ENCODE results near the gene RAD51B. TPM values are rescaled to one million over a fixed set of nuclear protein-coding genes. Genes with fewer than 3 reads are reported as not detected.

RAD51B gene
- total and polyA plus RNA-seq, 4 donors = 2.8 to 39.6 (median 13.3) TPM; not detected in 1

GRCh38 chr14:68711561-68712309, 892.2 kb downstream of the RAD51B start:
- WGBS, 2 donors = 91 to 94% methylated on average over 9 of the region's 9 CpGs
- no peaks in the 10 kb centered on the region for H3K27me3 ChIP-seq (ENCODE audit: control insufficient read depth in 1 of 2, insufficient read depth in 2 of 2, low read length in 1 of 2)
- intact Hi-C loops (cut with DNase I) = no loop called here
- H3K4me3 ChIP-seq (ENCODE audit: low read length in 2 of 2) = no peak overlapping the region
- H3K9me3 ChIP-seq (ENCODE audit: control insufficient read depth, low read length) = no peaks in the 10 kb centered on the region
- ATAC-seq (ENCODE audit: low FRiP score) (no peak), DNase-seq (no peak)
- H3K27ac ChIP-seq (ENCODE audit: low read depth in 1 of 2, low read length in 2 of 2) = no peak overlapping the region
- H3K36me3 ChIP-seq (ENCODE audit: control insufficient read depth in 1 of 2, insufficient read depth in 2 of 2, low read length in 1 of 2) = no peaks in the 10 kb centered on the region
- H3K4me1 ChIP-seq (ENCODE audit: control insufficient read depth in 1 of 2, insufficient read depth in 2 of 2, low read length in 2 of 2) = no peaks in the 10 kb centered on the region

- DNase-seq = no peak
- Histone ChIP-seq H3K27me3 (ENCODE audit: control insufficient read depth in 1 of 2, insufficient read depth in 2 of 2, low read length in 1 of 2) (no peaks in the 10 kb centered on the region), H3K36me3 (ENCODE audit: control insufficient read depth in 1 of 2, insufficient read depth in 2 of 2, low read length in 1 of 2) (no peaks in the 10 kb centered on the region), H3K9me3 (ENCODE audit: control insufficient read depth, low read length) (no peaks in the 10 kb centered on the region), H3K4me1 (ENCODE audit: control insufficient read depth in 1 of 2, insufficient read depth in 2 of 2, low read length in 2 of 2) (no peaks in the 10 kb centered on the region), H3K27ac (ENCODE audit: low read depth in 1 of 2, low read length in 2 of 2) (no peak overlapping the region), H3K4me3 (ENCODE audit: low read length in 2 of 2) (no peak overlapping the region)
- 93 to 96% methylated on average over 15 of the region's 15 CpGs for WGBS, 2 donors
- ATAC-seq (ENCODE audit: low FRiP score) = no peak
- intact Hi-C loops (cut with DNase I) = no loop called here
Measured at GRCh38 chr14:68712703-68713370, 893.3 kb downstream of the RAD51B start.

- intact Hi-C loops (cut with DNase I) = no loop called here
- WGBS, 2 donors = 78 to 85% methylated on average over 7 of the region's 7 CpGs
- Histone ChIP-seq H3K4me3 (ENCODE audit: low read length in 2 of 2) (no peak overlapping the region), H3K36me3 (ENCODE audit: control insufficient read depth in 1 of 2, insufficient read depth in 2 of 2, low read length in 1 of 2) (no peaks in the 10 kb centered on the region), H3K27me3 (ENCODE audit: control insufficient read depth in 1 of 2, insufficient read depth in 2 of 2, low read length in 1 of 2) (no peaks in the 10 kb centered on the region), H3K4me1 (ENCODE audit: control insufficient read depth in 1 of 2, insufficient read depth in 2 of 2, low read length in 2 of 2) (no peaks in the 10 kb centered on the region), H3K9me3 (ENCODE audit: control insufficient read depth, low read length) (no peaks in the 10 kb centered on the region), H3K27ac (ENCODE audit: low read depth in 1 of 2, low read length in 2 of 2) (no peak overlapping the region)
- DNase-seq (no peak), ATAC-seq (ENCODE audit: low FRiP score) (no peak)
Measured at GRCh38 chr14:68713782-68714181, 894.2 kb downstream of the RAD51B start.

- intact Hi-C loops (cut with DNase I) = loop anchor here in 1 of 2 donors (5.0 kb wide), 1 partner anchor 42 kb away; no protein-coding TSS in a partner anchor
- WGBS, 2 donors = 96 to 97% methylated on average over 7 of the region's 7 CpGs
- Histone ChIP-seq H3K9me3 (ENCODE audit: control insufficient read depth, low read length) (no peaks in the 10 kb centered on the region), H3K4me1 (ENCODE audit: control insufficient read depth in 1 of 2, insufficient read depth in 2 of 2, low read length in 2 of 2) (no peaks in the 10 kb centered on the region), H3K27me3 (ENCODE audit: control insufficient read depth in 1 of 2, insufficient read depth in 2 of 2, low read length in 1 of 2) (no peaks in the 10 kb centered on the region), H3K27ac (ENCODE audit: low read depth in 1 of 2, low read length in 2 of 2) (no peak overlapping the region), H3K4me3 (ENCODE audit: low read length in 2 of 2) (no peak overlapping the region), H3K36me3 (ENCODE audit: control insufficient read depth in 1 of 2, insufficient read depth in 2 of 2, low read length in 1 of 2) (no peaks in the 10 kb centered on the region)
- no peak for ATAC-seq (ENCODE audit: low FRiP score)
- no peak for DNase-seq
Measured at GRCh38 chr14:68714991-68715924, 895.7 kb downstream of the RAD51B start.

- no peak for ATAC-seq (ENCODE audit: low FRiP score)
- DNase-seq = no peak
- 97 to 98% methylated on average over 4 of the region's 4 CpGs for WGBS, 2 donors
- intact Hi-C loops (cut with DNase I) = loop anchor here in 1 of 2 donors (5.0 kb wide), 1 partner anchor 41 kb away; no protein-coding TSS in a partner anchor
- no peaks in the 10 kb centered on the region for H3K27me3 ChIP-seq (ENCODE audit: control insufficient read depth in 1 of 2, insufficient read depth in 2 of 2, low read length in 1 of 2)
- H3K36me3 ChIP-seq (ENCODE audit: control insufficient read depth in 1 of 2, insufficient read depth in 2 of 2, low read length in 1 of 2) = no peaks in the 10 kb centered on the region
- H3K4me1 ChIP-seq (ENCODE audit: control insufficient read depth in 1 of 2, insufficient read depth in 2 of 2, low read length in 2 of 2) = no peaks in the 10 kb centered on the region
- no peaks in the 10 kb centered on the region for H3K9me3 ChIP-seq (ENCODE audit: control insufficient read depth, low read length)
- H3K4me3 ChIP-seq (ENCODE audit: low read length in 2 of 2) = no peak overlapping the region
- H3K27ac ChIP-seq (ENCODE audit: low read depth in 1 of 2, low read length in 2 of 2) = no peak overlapping the region
Measured at GRCh38 chr14:68716698-68717097, 897.1 kb downstream of the RAD51B start.

GRCh38 chr14:68718023-68718990, 898.7 kb downstream of the RAD51B start:
- no peak for ATAC-seq (ENCODE audit: low FRiP score)
- Histone ChIP-seq H3K27ac (ENCODE audit: low read depth in 1 of 2, low read length in 2 of 2) (no peak overlapping the region), H3K4me3 (ENCODE audit: low read length in 2 of 2) (no peak overlapping the region), H3K4me1 (ENCODE audit: control insufficient read depth in 1 of 2, insufficient read depth in 2 of 2, low read length in 2 of 2) (no peaks in the 10 kb centered on the region), H3K9me3 (ENCODE audit: control insufficient read depth, low read length) (no peaks in the 10 kb centered on the region), H3K36me3 (ENCODE audit: control insufficient read depth in 1 of 2, insufficient read depth in 2 of 2, low read length in 1 of 2) (no peaks in the 10 kb centered on the region), H3K27me3 (ENCODE audit: control insufficient read depth in 1 of 2, insufficient read depth in 2 of 2, low read length in 1 of 2) (no peaks in the 10 kb centered on the region)
- WGBS, 2 donors = 87 to 93% methylated on average over 8 of the region's 8 CpGs
- no peak for DNase-seq
- intact Hi-C loops (cut with DNase I) = loop anchor here in 1 of 2 donors (5.0 kb wide), 1 partner anchor 39 kb away; no protein-coding TSS in a partner anchor

- no peaks in the 10 kb centered on the region for H3K27me3 ChIP-seq (ENCODE audit: control insufficient read depth in 1 of 2, insufficient read depth in 2 of 2, low read length in 1 of 2)
- H3K27ac ChIP-seq (ENCODE audit: low read depth in 1 of 2, low read length in 2 of 2) = no peak overlapping the region
- ATAC-seq (ENCODE audit: low FRiP score) = no peak
- H3K4me1 ChIP-seq (ENCODE audit: control insufficient read depth in 1 of 2, insufficient read depth in 2 of 2, low read length in 2 of 2) = no peaks in the 10 kb centered on the region
- no peak overlapping the region for H3K4me3 ChIP-seq (ENCODE audit: low read length in 2 of 2)
- DNase-seq = no peak
- H3K9me3 ChIP-seq (ENCODE audit: control insufficient read depth, low read length) = no peaks in the 10 kb centered on the region
- WGBS, 2 donors = 91 to 92% methylated on average over 5 of the region's 5 CpGs
- no peaks in the 10 kb centered on the region for H3K36me3 ChIP-seq (ENCODE audit: control insufficient read depth in 1 of 2, insufficient read depth in 2 of 2, low read length in 1 of 2)
- intact Hi-C loops (cut with DNase I) = loop anchor here in 1 of 2 donors (5.0 kb wide), 1 partner anchor 37 kb away; no protein-coding TSS in a partner anchor
Measured at GRCh38 chr14:68719634-68720384, 900.2 kb downstream of the RAD51B start.

All from aorta (tissue), 5 donors.